ENCODE results near the gene RARB. TPM values are rescaled to one million over a fixed set of nuclear protein-coding genes. Genes with fewer than 3 reads are reported as not detected.

The RARB gene
- total RNA-seq, 2 donors from 2014 or later = not detected

GRCh38 chr3:25581335-25581734, 153.3 kb downstream of the RARB start:
- Mint-ChIP-seq H3K27ac (no peak overlapping the region), H3K4me1 (ENCODE audit: low read depth) (no peaks in the 10 kb centered on the region), H3K36me3 (ENCODE audit: insufficient read depth in 2 of 2) (no peaks in the 10 kb centered on the region), H3K27me3 (ENCODE audit: low read depth) (no peaks in the 10 kb centered on the region), H3K9me3 (no peaks in the 10 kb centered on the region), H3K4me3 (no peak overlapping the region)
- ATAC-seq (replicated peaks in 1 of 2) = no peak
- DNase-seq = no peak

DNA sequence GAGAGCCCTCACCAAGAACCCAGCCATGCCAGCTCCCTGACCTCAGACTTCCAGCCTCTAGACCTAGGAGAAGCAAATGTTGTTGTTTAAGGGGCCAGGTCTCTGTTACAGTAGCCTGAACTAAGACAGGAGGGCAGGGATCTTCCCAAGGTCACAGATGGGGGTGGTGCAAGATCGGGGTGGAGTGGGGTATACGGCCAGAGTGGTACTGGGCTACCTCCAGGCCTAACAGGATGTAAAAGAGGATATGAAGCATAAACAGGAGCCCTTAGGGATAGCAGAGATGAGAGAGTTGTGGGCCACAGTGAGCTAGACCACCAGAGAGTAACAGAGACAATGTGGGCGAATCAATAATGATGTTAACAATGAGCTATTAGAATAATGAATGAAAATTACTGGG, 153.8 kb downstream of the RARB start:
- ATAC-seq (replicated peaks in 1 of 2) (no peak), DNase-seq (no peak)
- no peaks in the 10 kb centered on the region for H3K27me3 Mint-ChIP-seq (ENCODE audit: low read depth)
- no peak overlapping the region for H3K27ac Mint-ChIP-seq
- H3K4me3 Mint-ChIP-seq = no peak overlapping the region
- no peaks in the 10 kb centered on the region for H3K36me3 Mint-ChIP-seq (ENCODE audit: insufficient read depth in 2 of 2)
- H3K9me3 Mint-ChIP-seq = no peaks in the 10 kb centered on the region
- no peaks in the 10 kb centered on the region for H3K4me1 Mint-ChIP-seq (ENCODE audit: low read depth)

- ATAC-seq (replicated peaks in 1 of 2) (no peak), DNase-seq (no peak)
- H3K4me3 Mint-ChIP-seq = no peak overlapping the region
- no peaks in the 10 kb centered on the region for H3K4me1 Mint-ChIP-seq (ENCODE audit: low read depth)
- H3K9me3 Mint-ChIP-seq = no peaks in the 10 kb centered on the region
- no peak overlapping the region for H3K27ac Mint-ChIP-seq
- H3K27me3 Mint-ChIP-seq (ENCODE audit: low read depth) = no peaks in the 10 kb centered on the region
- no peaks in the 10 kb centered on the region for H3K36me3 Mint-ChIP-seq (ENCODE audit: insufficient read depth in 2 of 2)
Observed at GRCh38 chr3:25582242-25582641, 154.2 kb downstream of the RARB start.

GRCh38 chr3:25583343-25583742, 155.3 kb downstream of the RARB start:
- Mint-ChIP-seq H3K4me3 (no peak overlapping the region), H3K9me3 (peaks cover 0 to 5% of the 10 kb centered on the region in 2 donors), H3K27ac (no peak overlapping the region), H3K27me3 (ENCODE audit: low read depth) (no peaks in the 10 kb centered on the region), H3K4me1 (ENCODE audit: low read depth) (no peaks in the 10 kb centered on the region), H3K36me3 (ENCODE audit: insufficient read depth in 2 of 2) (no peaks in the 10 kb centered on the region)
- DNase-seq = no peak
- ATAC-seq (replicated peaks in 1 of 2) = no peak

DNA sequence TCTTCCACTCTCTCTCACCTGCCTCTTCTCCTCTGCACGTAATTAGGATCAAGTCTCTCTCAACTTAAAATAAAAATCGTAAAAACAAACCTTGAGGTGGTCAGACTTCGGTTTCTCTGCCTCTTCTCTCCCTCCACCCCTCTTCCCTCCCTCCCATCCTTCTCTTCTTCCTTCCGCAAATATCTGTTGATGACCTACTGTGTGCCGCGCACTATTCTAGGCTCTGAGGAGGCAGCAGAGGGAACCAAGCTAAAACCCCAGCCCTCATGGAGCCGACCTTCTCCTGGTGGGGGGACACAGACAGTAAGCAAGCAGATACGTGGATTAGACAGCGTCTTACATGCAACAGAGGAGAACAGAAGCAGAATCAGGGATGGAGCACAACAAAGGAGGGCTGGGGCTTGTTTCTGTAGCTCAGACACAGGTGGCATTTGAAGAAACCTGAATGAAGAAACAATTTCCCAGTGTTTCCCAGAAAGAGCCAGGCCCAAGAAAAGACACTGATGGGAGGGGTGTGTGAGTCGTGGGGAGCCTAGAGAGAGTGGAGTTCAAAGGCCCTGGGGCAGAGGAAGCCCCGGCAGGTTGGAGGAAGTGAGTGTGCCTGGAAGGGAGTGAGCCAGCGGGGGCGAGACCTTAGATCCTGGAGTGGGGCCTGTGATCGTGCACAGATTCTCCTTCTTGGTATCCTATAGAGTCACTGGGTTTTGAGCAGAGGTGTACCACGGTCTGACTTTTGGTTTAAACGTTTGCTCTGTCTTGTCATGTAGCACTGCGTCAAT, 156.1 kb downstream of the RARB start:
- DNase-seq = no peak
- peak in 1 of 2 donors; percentile 15 for ATAC-seq (replicated peaks in 1 of 2)
- Mint-ChIP-seq H3K9me3 (peaks cover 0 to 5% of the 10 kb centered on the region in 2 donors), H3K36me3 (ENCODE audit: insufficient read depth in 2 of 2) (no peaks in the 10 kb centered on the region), H3K27me3 (ENCODE audit: low read depth) (no peaks in the 10 kb centered on the region), H3K27ac (no peak overlapping the region), H3K4me1 (ENCODE audit: low read depth) (no peaks in the 10 kb centered on the region), H3K4me3 (no peak overlapping the region)

DNA sequence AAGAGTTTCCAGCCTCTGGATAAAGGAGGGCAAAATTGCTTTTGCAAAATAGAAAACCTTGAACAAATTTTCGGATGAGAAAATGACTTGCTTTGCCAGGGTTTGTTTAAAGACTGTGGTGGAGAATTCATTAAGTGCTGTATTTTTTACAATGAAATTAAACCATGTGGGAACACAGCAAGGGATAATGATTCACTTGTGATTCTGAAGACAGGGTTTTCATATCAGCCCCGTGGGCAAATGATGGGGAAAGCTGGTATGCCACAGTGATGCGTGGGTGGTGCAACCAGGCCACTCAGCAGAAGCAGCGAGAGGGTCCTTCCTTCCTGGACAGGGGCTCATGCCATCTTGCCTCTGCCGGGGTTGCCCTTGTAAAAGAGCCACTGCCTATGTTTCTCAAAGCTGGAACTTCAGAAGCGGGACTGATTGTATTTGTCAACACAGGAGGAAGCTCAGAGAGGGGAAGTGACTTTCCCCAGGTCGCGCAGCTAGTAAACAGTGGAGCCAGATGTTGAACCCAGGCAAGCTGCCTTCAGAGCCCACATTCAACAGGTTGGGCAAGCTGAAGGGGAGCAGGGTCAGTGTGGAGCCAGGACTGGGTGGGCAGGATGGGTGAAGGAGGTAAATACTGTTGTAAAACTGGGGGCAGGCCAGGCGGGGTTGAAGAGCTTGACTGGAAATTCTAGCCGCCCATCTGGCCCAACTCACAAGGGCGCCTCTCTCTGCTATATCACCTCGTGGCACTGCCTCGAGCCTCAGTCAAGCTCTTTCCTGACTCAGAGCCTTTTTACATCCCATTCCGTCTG, 157.5 kb downstream of the RARB start:
- Mint-ChIP-seq H3K4me3 (no peak overlapping the region), H3K9me3 (peaks cover 0 to 5% of the 10 kb centered on the region in 2 donors), H3K27ac (no peak overlapping the region), H3K4me1 (ENCODE audit: low read depth) (no peaks in the 10 kb centered on the region), H3K36me3 (ENCODE audit: insufficient read depth in 2 of 2) (no peaks in the 10 kb centered on the region), H3K27me3 (ENCODE audit: low read depth) (no peaks in the 10 kb centered on the region)
- ATAC-seq (replicated peaks in 1 of 2) (no peak), DNase-seq (no peak)

- ATAC-seq (replicated peaks in 1 of 2) (no peak), DNase-seq (no peak)
- H3K9me3 Mint-ChIP-seq = peaks cover 0 to 5% of the 10 kb centered on the region in 2 donors
- no peaks in the 10 kb centered on the region for H3K36me3 Mint-ChIP-seq (ENCODE audit: insufficient read depth in 2 of 2)
- no peak overlapping the region for H3K27ac Mint-ChIP-seq
- no peaks in the 10 kb centered on the region for H3K27me3 Mint-ChIP-seq (ENCODE audit: low read depth)
- H3K4me1 Mint-ChIP-seq (ENCODE audit: low read depth) = no peaks in the 10 kb centered on the region
- no peak overlapping the region for H3K4me3 Mint-ChIP-seq
Observed at GRCh38 chr3:25586167-25586505, 158.1 kb downstream of the RARB start.

DNA sequence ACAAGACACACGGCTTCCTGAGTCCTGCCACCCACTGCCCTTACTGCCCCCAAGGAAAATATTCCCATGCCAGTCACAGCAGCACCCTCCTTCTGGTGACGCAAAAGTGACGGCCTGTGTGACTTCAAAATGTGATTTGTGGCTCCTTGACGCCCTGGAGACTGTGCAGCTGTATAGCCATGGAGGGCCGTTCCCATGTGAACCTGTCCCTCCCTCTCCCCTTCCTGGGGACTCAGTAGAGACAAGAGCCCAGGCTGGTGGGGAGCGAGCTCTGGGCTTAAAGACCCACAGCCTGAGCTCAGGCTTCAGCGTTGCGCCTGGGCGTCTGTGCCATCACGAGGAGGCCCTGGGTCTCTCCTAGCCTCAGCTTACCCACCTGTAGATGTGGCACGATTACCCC, 158.5 kb downstream of the RARB start:
- H3K27me3 Mint-ChIP-seq (ENCODE audit: low read depth) = no peaks in the 10 kb centered on the region
- H3K4me3 Mint-ChIP-seq = no peak overlapping the region
- ATAC-seq (replicated peaks in 1 of 2) (no peak), DNase-seq (no peak)
- no peaks in the 10 kb centered on the region for H3K4me1 Mint-ChIP-seq (ENCODE audit: low read depth)
- H3K36me3 Mint-ChIP-seq (ENCODE audit: insufficient read depth in 2 of 2) = no peaks in the 10 kb centered on the region
- peaks cover 0 to 5% of the 10 kb centered on the region in 2 donors for H3K9me3 Mint-ChIP-seq
- no peak overlapping the region for H3K27ac Mint-ChIP-seq

DNA sequence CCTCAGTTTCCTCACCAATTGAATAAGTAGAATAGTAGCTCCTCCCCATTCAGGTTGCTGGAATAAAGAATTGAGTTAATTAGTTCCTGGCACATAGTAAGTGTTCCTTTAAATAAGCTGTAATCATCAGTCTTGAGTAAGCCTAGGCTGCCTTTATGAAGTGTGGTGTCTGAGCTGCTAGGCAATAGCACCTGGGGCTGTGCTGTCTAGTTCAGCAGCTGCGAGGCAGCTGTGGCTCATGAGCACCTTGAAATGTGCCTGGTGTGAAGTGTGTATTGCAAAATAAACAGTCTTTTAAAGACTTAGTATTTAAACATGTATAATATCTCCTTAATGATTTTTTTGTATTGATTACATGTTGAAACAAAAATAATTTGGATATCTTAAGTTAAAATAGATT, 159.0 kb downstream of the RARB start:
- ATAC-seq (replicated peaks in 1 of 2) (no peak), DNase-seq (no peak)
- peaks cover 0 to 5% of the 10 kb centered on the region in 2 donors for H3K9me3 Mint-ChIP-seq
- no peak overlapping the region for H3K27ac Mint-ChIP-seq
- no peaks in the 10 kb centered on the region for H3K4me1 Mint-ChIP-seq (ENCODE audit: low read depth)
- no peaks in the 10 kb centered on the region for H3K36me3 Mint-ChIP-seq (ENCODE audit: insufficient read depth in 2 of 2)
- H3K27me3 Mint-ChIP-seq (ENCODE audit: low read depth) = no peaks in the 10 kb centered on the region
- H3K4me3 Mint-ChIP-seq = no peak overlapping the region

DNA sequence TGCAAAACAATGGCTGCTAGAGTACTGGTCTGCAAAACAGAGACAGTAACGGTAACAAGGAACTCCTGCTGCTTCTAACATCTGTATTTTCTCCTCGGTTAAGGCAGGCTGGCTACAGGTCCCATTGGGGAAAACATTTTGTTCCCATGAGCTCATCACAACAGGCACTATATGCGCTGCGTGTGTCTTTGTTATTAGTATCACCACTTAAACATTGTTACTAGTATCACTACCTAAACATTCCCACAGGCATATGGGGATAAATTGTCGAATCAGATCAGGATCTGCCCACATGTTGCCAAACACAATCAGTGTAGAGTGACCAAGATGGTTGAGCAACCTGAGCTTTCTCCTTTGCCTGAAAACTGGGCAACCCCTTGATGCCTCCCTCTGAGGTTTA, 159.5 kb downstream of the RARB start:
- Mint-ChIP-seq H3K27me3 (ENCODE audit: low read depth) (no peaks in the 10 kb centered on the region), H3K9me3 (peaks cover 0 to 5% of the 10 kb centered on the region in 2 donors), H3K4me3 (no peak overlapping the region), H3K27ac (no peak overlapping the region), H3K4me1 (ENCODE audit: low read depth) (no peaks in the 10 kb centered on the region), H3K36me3 (ENCODE audit: insufficient read depth in 2 of 2) (no peaks in the 10 kb centered on the region)
- ATAC-seq (replicated peaks in 1 of 2) (no peak), DNase-seq (no peak)

DNA sequence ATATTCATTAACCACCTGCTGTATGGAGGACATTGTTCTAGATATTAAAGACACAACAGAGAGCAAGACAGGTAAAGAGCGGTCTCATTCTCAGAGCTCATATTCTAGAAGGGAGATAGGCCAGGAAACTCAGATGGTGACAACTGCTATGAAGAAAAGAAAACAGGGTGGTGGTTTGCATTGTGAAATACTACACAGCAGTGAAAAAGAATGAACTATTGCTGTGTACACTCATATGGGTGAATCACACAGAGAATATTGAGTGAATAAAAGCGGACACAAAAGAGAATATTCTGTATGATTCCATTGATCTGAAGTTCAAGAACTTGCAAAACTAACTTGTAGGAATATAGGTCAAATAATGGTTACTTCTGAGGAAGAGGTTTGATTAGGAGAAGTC, 159.9 kb downstream of the RARB start:
- H3K27ac Mint-ChIP-seq = no peak overlapping the region
- no peak overlapping the region for H3K4me3 Mint-ChIP-seq
- peaks cover 0 to 5% of the 10 kb centered on the region in 2 donors for H3K9me3 Mint-ChIP-seq
- no peaks in the 10 kb centered on the region for H3K27me3 Mint-ChIP-seq (ENCODE audit: low read depth)
- no peaks in the 10 kb centered on the region for H3K36me3 Mint-ChIP-seq (ENCODE audit: insufficient read depth in 2 of 2)
- DNase-seq = no peak
- no peak for ATAC-seq (replicated peaks in 1 of 2)
- no peaks in the 10 kb centered on the region for H3K4me1 Mint-ChIP-seq (ENCODE audit: low read depth)

DNA sequence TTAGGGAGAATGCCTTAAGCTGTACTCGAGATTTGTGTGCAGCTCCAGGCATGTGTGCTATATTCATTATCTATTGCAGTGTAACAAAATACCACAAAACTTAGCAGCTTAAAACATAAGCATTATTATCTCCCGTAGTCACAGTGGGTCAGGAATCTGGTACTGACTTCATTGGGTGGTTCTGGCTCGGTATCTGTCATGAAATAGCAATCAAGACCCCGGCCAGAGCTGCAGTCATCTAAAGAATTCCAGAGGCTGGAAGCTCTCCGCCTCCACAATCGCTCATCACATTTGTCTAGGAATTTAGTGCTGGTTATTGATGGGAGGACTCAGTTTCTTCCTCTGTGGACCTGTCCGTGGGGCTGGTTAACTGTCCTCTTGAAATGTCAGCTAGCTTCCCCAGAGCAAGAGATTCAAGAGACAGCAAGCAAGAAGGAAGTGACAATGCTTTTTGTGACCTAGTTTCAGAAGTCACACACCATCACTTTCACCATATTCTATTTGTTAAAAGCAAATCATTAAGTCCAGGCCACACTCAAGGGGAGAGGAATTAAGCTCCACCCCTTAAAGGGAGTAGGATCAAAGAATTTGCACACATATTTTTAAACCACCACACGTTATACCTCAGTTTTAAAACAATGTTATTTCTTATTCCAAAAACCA, 160.5 kb downstream of the RARB start:
- H3K4me3 Mint-ChIP-seq = no peak overlapping the region
- no peak overlapping the region for H3K27ac Mint-ChIP-seq
- H3K9me3 Mint-ChIP-seq = peaks cover 0 to 5% of the 10 kb centered on the region in 2 donors
- H3K36me3 Mint-ChIP-seq (ENCODE audit: insufficient read depth in 2 of 2) = no peaks in the 10 kb centered on the region
- DNase-seq = no peak
- no peaks in the 10 kb centered on the region for H3K27me3 Mint-ChIP-seq (ENCODE audit: low read depth)
- no peaks in the 10 kb centered on the region for H3K4me1 Mint-ChIP-seq (ENCODE audit: low read depth)
- ATAC-seq (replicated peaks in 1 of 2) = no peak

- no peak for ATAC-seq (replicated peaks in 1 of 2)
- H3K9me3 Mint-ChIP-seq = peaks cover 0 to 5% of the 10 kb centered on the region in 2 donors
Observed at GRCh38 chr3:25589104-25589782, 161.2 kb downstream of the RARB start.

More at GRCh38 chr3:25589104-25589782, 161.2 kb downstream of the RARB start:
- DNase-seq = no peak
- Mint-ChIP-seq H3K27me3 (ENCODE audit: low read depth) (no peaks in the 10 kb centered on the region), H3K4me3 (no peak overlapping the region), H3K36me3 (ENCODE audit: insufficient read depth in 2 of 2) (no peaks in the 10 kb centered on the region), H3K27ac (no peak overlapping the region), H3K4me1 (ENCODE audit: low read depth) (no peaks in the 10 kb centered on the region)
